Central memory CD4-positive, alpha-beta T cell (primary cell): ENCODE results near the gene WDR48.

Source experiments
- DNase-seq: peaks from one replicate; pipeline ENCODE4 v3.0.0; 2022

The WDR48 gene

DNA sequence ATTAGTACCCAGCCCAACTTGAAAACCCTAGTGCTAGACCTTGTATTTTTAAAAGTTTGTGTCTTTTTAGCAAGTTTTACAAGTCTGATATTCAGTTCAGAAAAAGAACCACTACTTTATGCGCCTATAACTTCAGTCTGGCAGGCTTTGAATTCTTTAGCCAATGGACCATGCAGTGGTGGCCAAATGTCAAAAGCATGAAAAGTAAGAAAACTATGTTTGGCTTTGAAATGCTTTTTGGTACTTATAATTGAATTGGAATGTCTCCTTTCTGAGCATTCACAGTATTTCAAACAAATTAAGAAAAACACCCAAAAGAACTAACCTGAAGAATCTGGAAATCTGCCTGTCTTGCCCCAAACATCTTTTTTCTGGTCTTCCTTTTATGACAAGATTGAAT lies 12.8 kb downstream of the WDR48 start:
- DNase-seq = no peak

DNA sequence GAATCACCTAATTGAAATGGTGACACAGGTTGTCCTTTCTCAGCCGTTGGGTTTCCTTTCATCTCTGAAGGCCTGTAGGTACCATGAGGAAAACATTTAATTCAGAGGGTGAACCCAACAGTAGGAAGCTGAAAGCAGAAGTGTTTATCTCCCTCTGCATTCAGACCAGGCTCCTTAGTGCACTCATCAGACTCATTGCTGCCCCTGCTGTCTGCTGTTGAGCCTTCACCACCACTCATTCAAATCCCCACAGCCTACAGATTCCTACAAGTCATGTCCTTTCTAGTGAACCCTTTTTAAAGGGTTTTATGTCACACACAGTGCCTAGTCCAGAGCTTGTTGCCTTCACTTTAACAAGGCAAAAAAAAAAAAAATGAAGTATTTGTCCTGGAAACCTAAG lies 13.4 kb downstream of the WDR48 start:
- DNase-seq = no peak

DNA sequence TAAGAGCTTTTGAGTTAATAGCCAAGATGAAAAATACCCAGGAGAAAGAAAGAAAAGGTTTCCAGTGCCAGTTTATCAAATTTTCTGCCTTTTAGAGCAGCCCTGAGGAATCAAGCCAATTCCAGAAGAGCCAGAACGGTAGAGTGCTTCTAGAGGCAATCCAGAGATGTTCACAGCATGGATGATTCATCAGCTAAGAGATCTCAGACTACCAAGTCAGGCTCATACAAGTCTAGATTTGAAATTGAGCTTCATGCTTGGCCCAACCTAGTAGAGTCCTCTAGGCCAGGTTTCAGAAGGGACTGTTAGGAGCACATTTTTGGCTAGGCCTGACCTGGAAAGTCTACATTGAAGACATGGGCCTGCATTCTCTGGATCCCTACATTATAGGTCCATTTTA lies 15.5 kb downstream of the WDR48 start:
- DNase-seq = no peak

DNA sequence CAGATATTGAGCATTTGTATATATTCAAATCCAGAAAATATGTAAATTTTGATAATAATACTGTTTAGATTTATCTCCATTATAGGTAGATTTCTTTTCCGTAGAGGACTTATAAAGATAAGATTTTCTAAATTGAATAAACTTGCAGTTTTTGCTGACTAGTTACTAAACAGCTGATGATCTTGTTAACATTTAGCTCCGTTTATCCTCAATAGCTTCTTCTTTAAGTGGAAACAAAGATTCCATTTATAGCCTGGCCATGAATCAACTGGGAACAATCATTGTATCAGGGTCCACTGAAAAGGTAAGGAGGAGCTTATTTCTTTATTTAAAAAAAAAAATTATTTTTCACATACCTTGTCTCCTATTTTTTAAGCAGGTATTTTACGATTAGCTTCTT lies 16.7 kb downstream of the WDR48 start:
- DNase-seq = no peak

DNA sequence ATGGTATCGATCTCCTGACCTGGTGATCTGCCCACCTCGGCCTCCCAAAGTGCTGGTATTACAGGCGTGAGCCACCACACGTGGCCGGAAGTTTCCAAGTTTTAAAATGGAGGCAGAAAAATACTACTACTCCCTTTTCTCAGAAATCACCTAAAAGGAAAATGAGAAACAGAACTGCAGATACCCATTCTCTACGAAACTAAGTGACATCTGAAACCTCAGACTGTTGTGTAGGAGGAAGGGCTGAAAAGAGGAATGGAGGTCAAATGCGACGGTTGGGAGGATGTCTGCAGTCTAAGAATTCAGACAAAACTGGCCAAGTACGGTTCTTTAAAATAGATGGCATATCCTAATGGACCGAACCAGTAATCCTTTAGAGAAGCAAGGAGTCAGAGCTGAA lies 24.1 kb downstream of the WDR48 start:
- no peak for DNase-seq

DNA sequence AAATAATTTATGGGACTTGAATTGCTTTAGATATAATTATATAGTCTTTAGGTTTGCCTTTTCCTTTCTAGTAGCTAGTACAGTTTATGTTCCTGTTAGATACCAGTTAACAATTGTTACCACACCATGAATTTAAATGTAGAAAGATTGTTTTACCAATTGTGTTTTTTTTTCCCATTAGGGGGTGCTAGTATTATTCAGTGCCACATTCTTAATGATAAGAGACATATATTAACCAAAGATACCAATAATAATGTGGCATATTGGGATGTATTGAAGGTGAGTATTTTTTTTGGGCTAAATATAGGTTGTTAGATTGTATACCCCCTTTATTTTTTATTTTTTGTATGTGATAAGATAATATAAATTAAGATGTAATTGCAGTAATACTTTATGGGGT lies 27.7 kb downstream of the WDR48 start:
- no peak for DNase-seq

DNA sequence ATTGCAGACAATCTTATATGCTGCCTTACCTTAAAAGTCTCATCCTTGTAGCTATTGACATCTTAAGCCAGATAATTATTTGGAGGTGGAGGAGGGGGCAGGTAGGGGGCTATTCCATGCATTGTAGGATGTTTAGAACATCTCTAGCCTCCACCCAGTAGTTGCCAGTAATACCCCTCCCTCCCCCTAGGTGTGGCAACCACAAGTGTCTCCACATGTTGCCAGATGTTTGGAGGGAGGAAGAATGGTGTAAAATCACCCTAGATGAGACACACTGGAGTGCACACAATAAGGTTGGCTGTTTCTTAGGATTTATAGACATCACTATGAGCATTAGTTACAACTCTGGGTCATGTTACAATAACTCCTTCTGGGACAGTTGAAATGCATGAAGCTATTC lies 28.2 kb downstream of the WDR48 start:
- DNase-seq = no peak

DNA sequence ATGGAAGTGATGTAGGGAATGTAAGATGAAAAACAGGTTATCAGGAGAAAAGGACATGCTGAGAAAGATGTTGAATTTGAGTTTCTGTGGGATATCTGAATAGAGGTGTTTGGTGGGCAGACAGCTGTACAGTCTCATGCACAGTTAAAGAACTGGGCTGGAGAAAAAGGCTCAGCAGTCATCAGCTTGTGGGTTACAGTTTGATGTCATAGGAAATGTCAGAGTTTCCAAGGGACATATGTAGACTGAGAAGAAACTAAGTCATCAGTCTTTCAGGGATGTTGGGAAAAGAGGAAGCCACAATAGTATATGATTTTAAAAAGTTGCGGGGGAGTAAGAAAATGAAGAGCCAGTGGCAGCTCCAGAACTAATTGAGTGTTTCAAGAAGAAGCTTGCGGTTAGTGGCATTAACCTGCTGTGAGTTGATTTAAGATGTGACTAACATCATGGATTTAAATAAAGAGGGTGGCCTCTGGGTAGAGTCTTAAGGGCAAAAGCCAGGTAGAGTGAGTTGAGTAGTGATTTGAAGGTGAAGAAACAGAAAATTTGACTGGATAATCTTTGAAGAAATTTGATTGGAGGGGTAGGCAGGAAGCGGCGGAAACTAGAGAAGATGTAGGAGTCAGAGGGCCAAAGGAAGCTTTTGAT lies 31.0 kb downstream of the WDR48 start:
- DNase-seq = no peak

DNA sequence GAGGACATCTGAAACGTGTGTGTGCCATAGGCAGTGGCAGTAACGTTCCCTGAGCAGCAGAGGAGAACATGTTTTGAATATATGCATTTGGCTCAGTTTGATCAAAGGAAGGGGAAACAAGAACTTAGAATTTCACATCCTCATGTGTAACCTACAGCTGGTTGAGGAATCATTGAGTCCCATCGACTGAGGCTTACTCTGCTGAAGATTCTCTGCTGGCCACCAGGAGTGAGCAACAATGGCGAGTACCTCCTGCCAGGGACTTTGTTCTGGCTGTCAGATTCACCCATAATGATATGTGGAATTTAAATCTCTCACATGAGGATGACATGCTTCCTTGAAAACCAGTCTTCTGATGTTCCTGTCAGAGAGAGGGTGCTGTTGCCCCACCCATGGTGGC lies 34.3 kb downstream of the WDR48 start:
- no peak for DNase-seq

DNA sequence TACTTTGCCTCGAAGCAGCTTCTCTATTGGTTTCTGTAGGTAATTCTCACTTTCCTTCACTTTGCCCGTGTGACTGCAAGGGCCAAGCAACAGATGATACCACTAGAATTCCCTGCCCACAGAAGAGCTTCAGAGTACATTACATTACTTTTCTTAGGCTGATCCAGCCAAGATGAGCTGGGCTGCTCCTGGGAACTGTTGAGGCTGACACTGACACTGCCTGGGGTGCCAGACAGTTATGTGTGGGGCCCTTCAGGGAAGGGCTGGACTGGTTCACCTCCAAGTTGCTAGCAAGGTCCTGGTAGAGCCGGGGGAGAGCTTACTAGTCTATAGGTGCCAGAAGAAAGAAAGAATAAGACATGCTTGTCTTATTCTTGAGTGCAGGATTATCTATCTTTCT lies 36.6 kb downstream of the WDR48 start:
- DNase-seq = no peak

DNA sequence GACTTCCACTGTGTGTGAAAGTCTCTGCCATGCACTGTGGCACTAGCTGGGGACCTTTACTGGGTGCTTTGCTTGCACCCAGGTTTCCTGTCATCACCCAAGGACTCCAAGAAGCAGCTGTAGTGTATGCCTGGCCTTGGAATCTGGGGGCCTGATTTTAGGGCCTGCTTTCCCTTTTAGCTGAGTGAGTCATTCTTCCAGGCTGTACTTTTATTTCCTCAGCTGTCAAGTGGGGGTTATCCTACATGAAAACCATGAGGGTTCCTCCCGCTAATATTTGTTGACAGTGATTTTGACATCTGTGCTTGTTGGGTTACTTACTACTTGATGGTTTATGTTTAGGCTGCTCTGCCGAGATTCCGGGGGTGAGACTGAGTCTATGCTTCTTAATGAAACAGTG lies 37.1 kb downstream of the WDR48 start:
- DNase-seq = no peak

DNA sequence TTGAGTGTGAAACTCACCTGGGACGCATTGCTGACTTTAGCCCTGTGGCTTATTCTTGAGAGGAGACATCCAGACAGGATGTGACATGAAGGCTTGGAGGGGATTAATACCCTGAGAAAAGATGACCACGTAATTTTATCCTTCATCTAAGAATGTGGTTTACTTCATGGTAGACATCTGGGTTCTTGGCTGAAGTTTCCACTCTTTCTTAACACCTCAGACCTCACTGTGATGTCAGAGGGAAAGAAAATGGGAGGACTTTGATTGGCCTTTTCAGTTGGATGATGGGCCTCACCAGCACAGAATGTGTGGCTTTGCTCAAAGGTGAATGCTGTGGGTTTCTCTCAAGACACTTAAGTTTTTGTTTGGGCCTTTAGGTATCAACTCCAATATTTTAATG lies 39.1 kb downstream of the WDR48 start:
- DNase-seq = no peak

DNA sequence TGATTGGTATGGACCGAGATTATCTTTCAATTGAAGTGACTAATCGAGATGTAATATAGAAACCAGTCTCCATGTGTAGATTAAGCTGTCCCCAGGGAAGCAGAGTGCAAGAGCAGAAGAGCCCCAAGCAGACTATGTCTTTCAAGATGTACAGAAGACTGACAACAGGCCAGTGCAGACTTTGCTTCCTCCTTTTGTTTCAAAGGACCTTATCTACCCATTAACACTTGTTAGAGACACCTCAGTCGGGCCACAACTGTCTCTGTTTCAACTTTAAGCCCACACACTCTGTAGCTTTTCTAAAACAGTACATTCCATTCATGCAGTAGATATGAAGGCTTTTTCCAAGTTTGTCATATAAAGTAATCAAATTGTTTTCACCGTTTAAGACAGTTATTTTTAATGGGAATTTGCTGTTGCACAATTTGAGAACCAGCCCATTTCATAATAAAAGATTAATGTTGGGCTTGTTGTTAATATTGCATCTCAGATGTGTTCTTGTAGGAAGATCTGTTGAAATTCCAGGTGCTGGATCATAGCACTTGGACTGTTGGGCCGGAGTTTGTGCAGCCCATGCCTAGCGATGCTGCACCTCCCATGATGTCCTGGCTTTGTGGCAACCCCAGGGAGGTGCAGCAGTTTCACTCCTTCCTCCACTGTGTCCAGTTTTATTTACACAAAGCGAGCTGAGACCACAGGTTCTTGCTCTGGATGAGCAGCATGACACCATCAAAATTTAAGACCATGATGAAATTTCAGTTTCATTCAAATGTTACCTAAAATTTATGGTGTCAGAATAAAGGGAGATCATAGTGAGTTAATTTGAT lies 43.2 kb downstream of the WDR48 start:
- DNase-seq = no peak

DNA sequence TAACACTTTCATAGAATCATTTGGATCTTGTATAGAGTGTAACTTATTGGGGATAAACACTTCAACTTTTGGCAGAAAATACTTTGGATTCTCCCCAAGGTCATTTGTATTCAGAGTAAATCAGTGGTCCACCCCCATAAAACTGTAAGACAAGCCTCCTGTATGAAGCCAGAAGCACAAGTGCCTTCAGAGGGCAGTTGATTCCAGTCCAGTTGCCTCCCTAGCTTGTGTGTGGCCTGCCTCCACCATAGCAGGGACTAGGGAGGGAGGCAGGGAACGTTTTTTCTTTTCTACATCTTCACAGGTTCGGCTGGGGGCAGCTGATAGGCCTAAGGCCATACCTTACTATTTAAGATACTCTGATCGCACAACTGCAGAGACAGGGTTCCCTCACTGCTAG lies 44.0 kb downstream of the WDR48 start:
- no peak for DNase-seq

DNA sequence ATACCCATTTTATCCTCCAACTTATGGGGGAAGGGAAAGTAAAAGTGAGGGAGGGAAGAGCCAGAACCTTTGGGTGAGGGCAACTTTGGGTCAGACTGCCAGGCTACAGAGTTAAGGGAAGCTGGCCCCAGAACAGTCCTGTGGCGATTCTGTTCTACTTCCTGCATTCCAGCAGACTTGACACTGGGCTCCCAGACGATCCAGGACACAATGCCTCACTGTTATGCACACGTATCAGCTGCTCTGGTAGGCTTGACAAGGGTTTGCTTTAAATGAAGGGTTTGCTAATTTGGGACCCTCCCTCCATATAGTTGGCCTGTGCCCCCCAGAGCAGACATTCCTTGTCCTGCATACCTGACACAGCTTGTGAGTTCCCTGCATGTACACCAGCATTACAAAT lies 45.0 kb downstream of the WDR48 start:
- no peak for DNase-seq

DNA sequence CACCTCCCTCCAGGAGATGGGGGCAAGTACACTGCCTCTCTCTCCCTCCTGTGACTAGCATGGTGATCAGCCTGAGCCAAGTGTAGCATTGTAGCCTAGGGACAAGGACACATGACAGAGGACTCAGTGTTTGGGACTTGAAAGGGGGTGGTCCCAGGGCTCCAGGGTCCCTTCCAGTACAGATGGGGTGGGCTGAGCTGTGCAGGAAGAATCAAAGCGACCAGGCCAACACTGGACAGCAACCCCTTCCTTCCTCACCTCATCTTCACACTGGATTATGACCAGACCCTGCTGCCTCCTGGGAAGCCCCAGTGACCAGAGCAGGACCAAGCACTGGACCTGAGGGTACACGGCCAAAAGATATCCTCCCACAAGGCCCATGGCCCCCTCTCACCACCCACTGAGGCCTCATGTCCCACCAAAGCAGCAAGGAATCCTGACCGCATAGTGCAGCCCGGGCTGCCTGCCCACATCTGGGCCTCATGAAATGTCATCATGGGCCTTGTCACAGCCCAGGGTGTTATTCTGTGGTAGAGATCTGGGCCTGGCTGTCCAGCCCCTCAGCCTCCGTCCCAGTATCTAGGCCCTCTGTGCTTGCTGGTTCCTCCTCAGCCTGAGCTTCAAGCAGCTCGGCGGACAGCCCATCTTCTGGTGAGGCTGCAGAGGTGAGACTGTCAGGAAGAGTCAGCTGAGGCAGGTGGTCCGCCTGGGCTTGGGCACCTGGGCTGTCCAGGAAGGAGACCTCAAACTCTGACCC lies 46.1 kb downstream of the WDR48 start:
- no peak for DNase-seq

DNA sequence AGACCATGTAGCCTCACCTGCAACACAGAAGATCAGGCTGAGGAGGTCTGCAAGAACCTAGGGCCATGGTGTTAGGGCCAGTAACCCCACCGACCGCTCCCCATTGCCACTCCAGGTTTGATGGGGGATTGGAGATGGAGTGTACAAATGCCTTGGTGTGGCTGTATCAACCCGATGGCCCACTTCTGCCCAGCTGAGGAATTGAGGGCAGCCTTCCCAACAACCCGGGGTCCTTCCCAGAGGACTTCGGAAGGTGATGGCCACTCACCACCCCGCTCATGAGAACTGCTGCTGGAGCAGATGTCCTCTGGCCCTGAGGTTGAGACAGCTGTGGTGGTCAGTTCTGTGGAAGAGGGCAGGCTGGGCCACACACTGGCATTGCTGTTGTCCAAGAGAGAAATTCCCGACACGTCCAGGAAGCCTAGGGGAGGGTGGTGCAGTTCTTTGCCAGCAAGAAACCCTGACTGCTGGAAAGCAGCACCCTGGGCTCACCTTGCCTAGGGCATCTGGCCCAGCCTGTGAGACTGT lies 46.7 kb downstream of the WDR48 start:
- DNase-seq = no peak

DNA sequence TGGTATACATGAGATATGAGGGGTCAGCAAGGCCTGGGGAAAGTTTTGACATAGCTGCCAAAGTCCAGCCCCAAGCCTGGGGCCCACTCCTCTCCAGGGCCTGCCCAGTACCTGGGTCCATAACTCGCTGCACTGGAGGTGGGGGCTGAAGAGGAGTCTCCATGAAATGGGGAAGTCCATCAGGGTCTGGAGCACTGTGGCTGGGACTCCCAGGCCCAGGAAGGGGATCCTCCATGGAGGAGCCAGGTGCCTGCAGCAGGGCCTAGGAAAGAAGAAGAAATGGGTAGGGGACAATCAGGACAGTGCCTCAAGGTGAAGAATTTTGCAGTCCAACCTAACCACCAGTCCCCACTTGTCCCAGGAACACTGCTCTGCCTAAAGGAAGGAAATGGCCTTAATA lies 47.4 kb downstream of the WDR48 start:
- DNase-seq = no peak

DNA sequence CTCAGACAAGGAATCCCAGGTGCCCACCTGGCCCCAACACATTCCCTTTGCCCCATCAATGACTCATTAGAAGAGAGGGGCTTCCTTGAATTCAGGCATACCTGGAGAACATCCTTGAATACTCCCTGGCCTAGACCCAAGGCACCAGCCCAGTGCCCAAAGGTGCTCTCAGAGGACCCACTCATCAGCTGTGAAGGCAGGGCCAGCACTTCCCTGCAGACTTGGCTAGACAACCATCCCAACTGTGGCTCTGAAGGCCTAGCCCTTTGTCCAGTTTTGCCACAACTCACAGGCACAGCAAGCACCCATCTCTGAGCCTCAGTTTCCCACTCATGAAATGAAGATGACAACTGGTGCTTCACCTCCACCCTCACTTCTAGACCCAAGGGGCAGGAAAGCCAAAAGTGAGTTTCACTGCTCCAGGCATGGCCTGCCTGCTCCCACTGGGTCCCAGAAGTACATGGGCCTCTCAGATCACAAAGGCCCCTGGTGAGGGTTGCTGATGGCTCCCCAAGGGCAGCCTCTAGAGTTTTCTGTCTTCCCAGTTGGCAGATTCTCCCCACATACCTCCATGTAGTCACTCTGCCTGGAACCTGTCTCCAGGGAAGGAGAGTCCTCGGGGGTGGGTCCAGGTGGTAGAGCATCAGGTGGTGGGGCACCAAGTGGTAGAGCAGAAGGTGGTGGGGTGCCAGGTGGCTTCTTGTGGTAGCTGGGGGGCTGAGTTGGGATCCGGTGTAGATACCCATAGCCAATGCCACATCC lies 48.1 kb downstream of the WDR48 start:
- DNase-seq = no peak

DNA sequence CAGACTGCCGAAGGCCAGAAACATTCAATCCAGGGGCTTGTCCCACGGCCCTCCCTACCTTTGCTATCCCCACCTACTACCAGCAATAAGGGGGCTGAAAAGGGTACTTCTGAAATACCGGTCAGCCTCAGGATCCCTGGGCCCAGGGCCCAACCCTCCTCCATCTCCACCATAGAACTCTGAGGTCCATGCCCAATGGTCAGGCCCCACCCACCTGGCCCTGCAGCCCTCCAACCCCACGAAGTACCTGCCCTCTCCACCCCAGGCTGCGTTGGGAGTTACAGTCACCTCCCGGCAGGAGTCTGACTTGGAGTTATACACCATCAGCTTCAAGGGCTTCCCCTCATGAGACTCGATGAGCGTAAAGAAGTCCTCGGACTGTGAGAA lies 48.7 kb downstream of the WDR48 start:
- no peak for DNase-seq

DNA sequence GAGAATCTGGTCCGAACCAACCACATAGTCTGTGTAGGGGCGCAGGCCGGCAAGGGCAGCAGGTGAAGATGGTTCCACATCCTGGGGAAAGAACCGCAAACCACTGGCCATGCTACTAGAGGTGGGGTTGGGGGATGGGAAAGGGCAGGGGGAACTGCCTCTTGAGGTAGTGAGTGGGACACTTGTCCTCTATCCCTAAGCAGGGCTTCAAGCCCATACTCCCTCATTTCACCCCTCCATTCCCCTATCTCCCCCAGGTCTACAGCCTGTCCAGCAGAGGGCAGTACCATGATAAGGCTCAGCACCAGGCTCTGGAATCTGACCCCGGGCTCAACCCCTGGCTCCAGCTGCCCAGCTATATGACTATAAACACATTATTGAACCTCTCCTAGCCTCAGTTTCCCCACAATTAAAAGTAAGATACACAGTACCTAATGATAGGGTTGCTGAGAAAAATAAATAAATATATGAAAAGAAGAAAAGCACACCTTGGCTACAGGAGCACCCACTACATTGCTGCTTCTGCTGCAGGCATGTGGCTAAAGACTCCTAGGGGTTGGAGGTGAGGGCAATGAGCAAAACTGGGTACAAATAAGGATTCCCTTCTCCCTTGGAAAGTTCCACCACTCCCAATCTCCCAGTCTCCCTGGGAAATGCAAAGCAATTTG lies 49.3 kb downstream of the WDR48 start:
- DNase-seq = peak; percentile 29
